GM04503 (cell line): ENCODE data around the gene HOXC6.
"Not testable (repeated sequence)": the region's sequence is repeated elsewhere in the genome, so short reads cannot be mapped to it uniquely, and the experiment has no call there.

ENCODE experiments used
- DNase-seq: peaks from one replicate; pipeline ENCODE4 v3.0.0-alpha.2; 2012; ENCODE audit warnings: low read depth

Gene HOXC6

DNA sequence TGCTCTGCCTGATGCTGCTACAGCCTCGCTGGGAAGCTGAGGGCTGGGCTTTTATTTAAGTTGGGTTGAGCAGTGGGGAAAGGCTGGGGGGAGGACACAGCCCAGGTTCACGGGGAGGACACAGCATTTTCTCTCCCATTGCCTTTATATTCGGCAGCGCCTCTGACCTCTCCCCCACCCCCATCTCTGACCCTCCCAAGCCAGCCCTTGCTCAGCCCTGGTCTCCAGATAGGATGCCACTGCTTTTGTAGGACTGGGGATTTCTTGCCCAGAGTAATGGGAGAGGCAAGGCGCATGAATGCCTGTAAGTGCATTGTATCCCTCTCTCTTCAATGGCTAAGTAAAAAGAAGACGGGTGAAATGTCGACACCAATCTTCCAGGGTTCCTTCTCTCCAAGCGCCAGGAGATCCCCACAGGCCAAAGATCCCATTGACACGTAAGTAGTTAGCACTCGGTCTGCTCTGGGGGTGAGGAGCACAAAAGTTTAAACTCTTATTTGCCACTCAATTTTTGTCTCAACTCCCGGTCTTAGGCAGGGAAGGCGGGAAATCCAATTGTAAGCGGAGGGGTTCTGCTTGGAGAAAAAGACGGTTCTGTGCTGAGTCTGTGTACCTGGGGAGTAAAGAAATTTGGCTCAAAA is 30.0 kb downstream of the HOXC6 start:
- no peak for DNase-seq

- DNase-seq, result no peak
These were observed 31.4 kb downstream of the HOXC6 start for GRCh38 chr12:54059668-54060067.

GRCh38 chr12:54060174-54060974 is 32.1 kb downstream of the HOXC6 start:
- no peak for DNase-seq

DNA sequence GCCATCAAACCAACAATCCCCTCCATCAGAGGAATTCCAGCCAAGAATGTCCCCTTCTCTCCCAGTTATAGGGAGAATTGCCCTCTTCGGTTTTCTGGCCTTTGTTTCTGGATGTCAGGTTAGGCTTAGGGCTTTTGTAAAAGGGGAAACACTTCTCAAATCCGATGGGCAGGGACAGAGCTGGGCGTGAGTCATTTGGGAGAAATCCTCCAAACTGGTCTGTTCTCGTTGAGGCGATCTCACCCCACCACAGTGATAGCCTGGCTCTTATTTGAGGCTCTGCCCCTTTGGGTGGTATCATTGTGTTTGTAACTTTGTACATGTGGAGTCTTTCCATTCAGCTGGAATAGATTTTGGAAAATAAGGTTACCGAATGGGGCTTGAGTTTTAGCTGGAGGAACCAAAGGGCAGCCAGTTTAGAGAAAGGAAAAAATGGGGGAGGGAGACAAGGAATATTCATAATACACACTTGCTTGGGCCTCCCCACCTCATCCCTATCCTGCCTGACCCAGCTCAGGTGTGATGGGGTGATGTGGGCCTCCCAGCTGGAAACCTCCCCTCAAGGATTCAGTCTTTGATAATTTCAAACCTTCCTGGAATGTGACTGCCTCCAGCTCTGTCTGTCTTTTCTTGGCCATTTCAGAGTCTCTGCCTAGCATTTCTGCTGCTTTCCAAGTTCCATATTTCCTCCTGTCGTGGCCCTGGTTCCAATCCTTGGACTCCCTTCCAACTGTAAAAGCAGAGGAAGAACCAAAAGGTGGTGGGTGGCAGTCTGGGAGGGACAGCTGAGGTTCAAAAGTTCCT is 32.9 kb downstream of the HOXC6 start:
- no peak for DNase-seq

- DNase-seq, result no peak
These were observed 37.4 kb downstream of the HOXC6 start for GRCh38 chr12:54065677-54066076.

GRCh38 chr12:54066408-54066807 is 38.2 kb downstream of the HOXC6 start:
- no peak for DNase-seq

- DNase-seq, result no peak
These were observed 40.3 kb downstream of the HOXC6 start for GRCh38 chr12:54068418-54069070.

DNA sequence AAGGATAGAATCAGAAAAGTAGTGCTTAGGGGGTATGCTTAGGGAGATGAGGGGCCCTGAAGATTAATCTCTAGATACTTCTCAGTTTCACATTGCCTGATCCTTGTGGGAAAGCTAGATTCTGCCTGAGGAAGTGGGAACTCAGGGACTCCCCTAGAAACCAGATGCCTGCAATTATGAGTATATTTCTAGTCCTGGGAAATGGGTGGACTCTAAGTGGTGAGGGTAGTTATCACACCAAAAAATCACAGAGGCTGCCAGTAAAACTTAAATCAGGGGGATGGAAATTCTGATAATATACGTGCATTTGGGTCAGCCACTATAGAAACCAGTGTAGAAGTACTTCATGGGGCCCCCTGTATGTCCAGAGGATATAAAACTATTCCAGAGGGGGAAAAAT is 43.7 kb downstream of the HOXC6 start:
- no peak for DNase-seq

- no peak for DNase-seq
These were observed 46.1 kb downstream of the HOXC6 start for GRCh38 chr12:54074308-54074707.

GRCh38 chr12:54075409-54075808 is 47.2 kb downstream of the HOXC6 start:
- no peak for DNase-seq

DNA sequence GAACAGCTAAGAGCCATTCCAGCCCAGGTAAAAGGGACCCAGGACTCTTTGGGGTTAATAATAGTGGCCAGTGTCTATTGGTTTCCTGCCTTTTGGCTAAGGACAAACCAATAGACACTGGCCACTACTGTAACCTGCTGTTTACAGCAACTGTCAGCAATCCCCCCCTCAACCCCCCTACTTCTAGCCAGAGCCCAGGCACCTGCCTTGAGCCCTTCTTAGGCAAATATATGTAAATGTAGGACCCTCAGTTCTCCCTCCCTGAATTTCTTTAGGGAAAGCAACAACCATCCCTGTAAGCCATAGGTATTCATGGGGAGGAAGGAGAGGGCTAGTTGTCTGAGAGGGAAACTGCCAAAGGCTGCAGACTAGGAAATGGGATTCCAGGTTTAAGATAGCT is 47.7 kb downstream of the HOXC6 start:
- DNase-seq, result no peak

GRCh38 chr12:54077843-54078242 is 49.6 kb downstream of the HOXC6 start:
- DNase-seq, result not testable (repeated sequence)

DNA sequence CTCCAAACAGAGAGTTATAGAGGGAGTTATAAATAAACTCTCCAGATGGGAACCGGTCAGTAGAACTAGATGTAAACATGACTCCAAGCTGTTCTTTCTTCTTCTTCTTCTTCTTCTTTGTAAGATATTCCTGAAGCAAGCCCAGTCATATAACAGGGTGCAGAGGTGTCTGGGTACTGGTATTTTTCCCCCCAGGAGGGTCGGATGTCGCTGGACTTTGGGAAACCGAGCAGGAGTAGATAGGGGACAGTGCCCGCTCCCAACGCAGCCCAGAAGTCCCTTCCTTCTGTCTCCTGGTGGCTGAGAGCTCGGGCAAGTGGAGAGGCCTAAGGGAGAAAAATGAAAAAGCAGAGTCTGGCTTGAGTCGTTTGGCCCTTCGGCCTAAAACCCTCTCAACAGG is 50.9 kb downstream of the HOXC6 start:
- not testable (repeated sequence) for DNase-seq
